Measurements from ENCODE around the gene CFAP90.
A peak's percentile ranks its signal among the peaks of the same experiment; 100 is the strongest.

The CFAP90 gene

DNA sequence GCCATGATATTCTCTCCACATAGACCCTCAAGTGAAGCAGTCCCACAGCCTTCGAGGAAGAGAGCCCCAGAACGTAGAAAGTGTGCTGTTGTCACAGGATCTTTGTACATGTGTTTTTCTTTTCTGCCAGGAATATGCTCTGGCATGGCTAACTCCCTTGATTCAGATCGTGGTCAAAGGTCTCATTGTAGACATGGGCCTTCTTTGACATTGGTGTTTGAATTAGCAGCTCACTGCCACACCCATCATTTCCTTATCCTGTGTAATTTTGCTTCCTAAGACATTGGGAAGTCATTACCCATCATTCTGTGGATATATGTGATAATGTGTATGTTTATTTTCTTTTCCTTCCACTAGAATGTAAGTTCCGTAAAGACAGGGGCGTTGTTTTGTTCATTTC lies 43.5 kb upstream of the CFAP90 start:
- Histone ChIP-seq H2AFZ (ENCODE audit: low read depth, low read length) (no peak overlapping the region), H3K79me2 (ENCODE audit: low read length) (no peaks in the 10 kb centered on the region), H3K9ac (ENCODE audit: low read length) (peak overlapping the region; percentile 31; the same call in 1 of the 2 replicates), H3K27ac (ENCODE audit: low read length) (peak overlapping the region; percentile 86), H3K4me2 (ENCODE audit: low read length) (peak overlapping the region; percentile 77), H3K4me1 (ENCODE audit: low read length) (peaks cover 27% of the 10 kb centered on the region), H3K36me3 (replicated peaks; ENCODE audit: low read depth, low read length) (peaks cover 81% of the 10 kb centered on the region), H3K9me3 (ENCODE audit: insufficient read depth, low read length) (no peaks in the 10 kb centered on the region), H3K4me3 (ENCODE audit: low read length) (peak overlapping the region; percentile 50), H4K20me1 (ENCODE audit: insufficient read depth, low read length) (no peaks in the 10 kb centered on the region), H3K27me3 (ENCODE audit: low read depth, low read length) (no peaks in the 10 kb centered on the region)
- no peak for TF ChIP-seq CTCF (IDR thresholded peaks at IDR 0.05; ENCODE audit: low read depth, low read length)
- no peak for TF ChIP-seq EZH2phosphoT487 (IDR thresholded peaks at IDR 0.05; ENCODE audit: low read depth)

DNA sequence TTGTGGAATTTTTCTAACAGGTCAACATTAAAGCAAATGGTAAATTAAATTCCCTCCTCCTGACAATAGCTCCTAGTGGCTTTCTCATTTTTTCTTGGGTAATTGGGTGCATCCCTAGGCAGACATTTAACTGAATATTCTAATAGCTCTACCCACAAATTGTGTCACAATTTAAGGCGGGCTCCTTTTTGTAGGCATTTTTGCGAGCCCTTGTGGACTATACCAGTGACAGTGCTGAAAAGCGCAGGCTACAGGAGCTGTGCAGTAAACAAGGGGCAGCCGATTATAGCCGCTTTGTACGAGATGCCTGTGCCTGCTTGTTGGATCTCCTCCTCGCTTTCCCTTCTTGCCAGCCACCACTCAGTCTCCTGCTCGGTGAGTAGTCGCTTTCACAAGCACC lies 38.0 kb upstream of the CFAP90 start:
- no peak overlapping the region for H3K27ac ChIP-seq (ENCODE audit: low read length)
- H3K79me2 ChIP-seq (ENCODE audit: low read length): no peaks in the 10 kb centered on the region
- H2AFZ ChIP-seq (ENCODE audit: low read depth, low read length): no peak overlapping the region
- no peak overlapping the region for H3K4me3 ChIP-seq (ENCODE audit: low read length)
- no peak for TF ChIP-seq CTCF (IDR thresholded peaks at IDR 0.05; ENCODE audit: low read depth, low read length)
- TF ChIP-seq EZH2phosphoT487 (IDR thresholded peaks at IDR 0.05; ENCODE audit: low read depth): no peak
- no peak overlapping the region for H3K9ac ChIP-seq (ENCODE audit: low read length)
- no peaks in the 10 kb centered on the region for H3K27me3 ChIP-seq (ENCODE audit: low read depth, low read length)
- no peak overlapping the region for H3K4me2 ChIP-seq (ENCODE audit: low read length)
- no peaks in the 10 kb centered on the region for H3K9me3 ChIP-seq (ENCODE audit: insufficient read depth, low read length)
- H3K36me3 ChIP-seq (replicated peaks; ENCODE audit: low read depth, low read length): peaks cover 59% of the 10 kb centered on the region
- no peaks in the 10 kb centered on the region for H4K20me1 ChIP-seq (ENCODE audit: insufficient read depth, low read length)
- H3K4me1 ChIP-seq (ENCODE audit: low read length): peaks cover 6% of the 10 kb centered on the region

DNA sequence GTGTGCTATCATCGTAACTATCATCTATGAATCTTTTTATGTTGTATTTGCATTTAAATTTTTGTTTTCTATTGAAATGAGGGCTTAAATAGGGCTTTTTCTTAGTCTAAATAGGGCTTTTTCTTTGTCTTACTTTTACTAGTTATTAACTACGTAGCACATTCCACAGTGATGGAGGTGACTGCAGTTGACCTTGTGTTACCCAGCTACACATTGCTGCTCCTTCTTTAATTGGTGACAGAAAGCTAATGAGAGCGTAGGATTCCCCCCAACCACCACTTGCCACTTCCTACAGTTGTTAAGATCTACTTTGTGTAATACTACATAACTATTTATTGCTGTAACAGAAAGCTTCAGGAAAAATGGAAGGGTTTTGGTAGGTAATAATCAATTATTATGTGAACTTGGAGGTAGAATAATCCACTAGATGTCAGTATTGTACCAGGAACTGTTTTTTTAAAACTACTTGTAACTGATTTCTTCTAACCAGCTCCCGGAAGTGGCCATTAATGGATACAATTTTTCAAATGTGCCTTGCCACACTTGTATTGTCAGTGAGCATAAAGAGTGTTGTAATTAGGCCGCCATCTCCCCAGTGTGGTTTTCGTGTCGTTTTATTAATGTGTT lies 36.0 kb upstream of the CFAP90 start:
- peak; percentile 56 for TF ChIP-seq CTCF (IDR thresholded peaks at IDR 0.05; ENCODE audit: low read depth, low read length)
- no peak for TF ChIP-seq EZH2phosphoT487 (IDR thresholded peaks at IDR 0.05; ENCODE audit: low read depth)
- no peaks in the 10 kb centered on the region for H3K79me2 ChIP-seq (ENCODE audit: low read length)
- H2AFZ ChIP-seq (ENCODE audit: low read depth, low read length): no peak overlapping the region
- no peaks in the 10 kb centered on the region for H3K9me3 ChIP-seq (ENCODE audit: insufficient read depth, low read length)
- no peak overlapping the region for H3K9ac ChIP-seq (ENCODE audit: low read length)
- H3K27me3 ChIP-seq (ENCODE audit: low read depth, low read length): no peaks in the 10 kb centered on the region
- peaks cover 3% of the 10 kb centered on the region; the same call in 1 of the 2 replicates for H4K20me1 ChIP-seq (ENCODE audit: insufficient read depth, low read length)
- H3K27ac ChIP-seq (ENCODE audit: low read length): no peak overlapping the region
- H3K36me3 ChIP-seq (replicated peaks; ENCODE audit: low read depth, low read length): peaks cover 50% of the 10 kb centered on the region
- H3K4me3 ChIP-seq (ENCODE audit: low read length): no peak overlapping the region
- H3K4me2 ChIP-seq (ENCODE audit: low read length): no peak overlapping the region
- H3K4me1 ChIP-seq (ENCODE audit: low read length): no peaks in the 10 kb centered on the region; the same call in 1 of the 2 replicates

- Histone ChIP-seq H3K36me3 (replicated peaks; ENCODE audit: low read depth, low read length) (peaks cover 59% of the 10 kb centered on the region), H3K9me3 (ENCODE audit: insufficient read depth, low read length) (no peaks in the 10 kb centered on the region), H3K4me2 (ENCODE audit: low read length) (no peak overlapping the region), H3K79me2 (ENCODE audit: low read length) (peaks cover 21% of the 10 kb centered on the region), H3K9ac (ENCODE audit: low read length) (no peak overlapping the region), H4K20me1 (ENCODE audit: insufficient read depth, low read length) (peaks cover 26% of the 10 kb centered on the region), H2AFZ (ENCODE audit: low read depth, low read length) (no peak overlapping the region), H3K4me3 (ENCODE audit: low read length) (no peak overlapping the region), H3K27me3 (ENCODE audit: low read depth, low read length) (no peaks in the 10 kb centered on the region), H3K27ac (ENCODE audit: low read length) (no peak overlapping the region), H3K4me1 (ENCODE audit: low read length) (peaks cover 2% of the 10 kb centered on the region)
- no peak for TF ChIP-seq EZH2phosphoT487 (IDR thresholded peaks at IDR 0.05; ENCODE audit: low read depth)
- TF ChIP-seq CTCF (IDR thresholded peaks at IDR 0.05; ENCODE audit: low read depth, low read length): no peak
Observed at GRCh38 chr5:7884491-7885267, 33.7 kb upstream of the CFAP90 start.

Measured in OCI-LY3 (cell line).